ENCODE results near the gene GRK5. TPM values are rescaled to one million over a fixed set of nuclear protein-coding genes. Genes with fewer than 3 reads are reported as not detected.

Gene GRK5
- total RNA-seq, 4 donors from 2014 or later, result 11.6 to 38.2 (median 21.4) TPM

GRCh38 chr10:119461923-119462322 is 254.6 kb downstream of the GRK5 start:
- TF ChIP-seq CTCF (IDR thresholded peaks at IDR 0.05; ENCODE audit: low read depth), result no peak

DNA sequence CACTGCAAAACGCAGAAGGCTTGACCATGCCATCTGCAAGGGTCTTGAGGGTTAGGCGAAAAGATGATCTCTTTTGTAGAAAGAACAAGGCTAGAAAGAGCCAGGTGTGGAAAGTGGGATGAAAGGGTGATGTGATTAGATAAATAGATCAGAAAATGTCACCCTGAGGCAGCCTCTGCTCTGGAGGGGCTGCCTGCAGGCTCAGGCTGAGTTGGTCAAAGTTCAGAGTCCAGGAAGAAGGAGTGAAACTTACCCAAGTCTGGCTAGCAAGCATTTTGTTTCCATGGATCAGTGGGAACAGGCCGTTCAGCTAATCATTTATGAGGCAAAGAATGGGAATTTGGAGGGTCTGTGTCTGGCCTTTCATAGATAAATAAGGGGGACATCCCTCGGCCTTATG is 255.4 kb downstream of the GRK5 start:
- no peak for TF ChIP-seq CTCF (IDR thresholded peaks at IDR 0.05; ENCODE audit: low read depth)

DNA sequence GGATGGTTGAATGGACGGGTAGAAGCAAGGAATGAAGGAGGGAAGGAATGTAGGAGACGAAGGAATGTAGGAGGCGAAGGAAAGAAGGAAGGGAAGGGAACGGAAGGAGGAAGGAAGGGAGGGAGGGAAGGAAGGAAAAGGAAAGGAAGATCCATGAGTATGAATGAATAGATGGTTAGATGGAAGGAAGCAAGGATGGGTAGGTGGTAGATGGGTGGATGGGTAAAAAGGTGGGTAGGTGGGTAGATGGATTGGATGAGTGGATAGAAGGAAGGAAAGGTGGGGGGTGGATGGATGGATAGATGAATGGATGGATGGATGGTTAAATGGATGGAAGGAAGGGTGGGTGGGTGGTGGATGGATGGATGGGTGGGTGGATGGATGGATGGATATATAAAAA is 257.7 kb downstream of the GRK5 start:
- TF ChIP-seq CTCF (IDR thresholded peaks at IDR 0.05; ENCODE audit: low read depth), result no peak

DNA sequence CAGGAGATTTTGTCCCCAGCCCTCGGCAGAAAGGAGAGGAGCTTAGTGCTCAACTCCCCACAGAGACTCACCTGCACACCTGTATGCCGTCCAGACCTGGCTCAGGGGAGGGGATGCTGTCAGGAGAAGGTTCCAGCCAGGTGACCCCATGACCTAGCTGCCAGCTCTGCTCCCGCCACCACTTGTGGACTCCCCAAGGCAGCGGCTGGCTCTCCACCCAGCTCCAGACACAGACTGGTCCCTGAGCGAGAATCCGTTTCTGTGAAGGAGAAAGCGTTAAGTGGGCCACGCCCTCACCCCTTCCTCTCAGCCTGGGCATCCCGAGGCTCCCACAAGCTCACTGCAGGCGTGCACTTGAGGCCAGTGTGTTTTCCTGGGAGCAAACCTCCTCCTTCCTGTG is 258.7 kb downstream of the GRK5 start:
- TF ChIP-seq CTCF (IDR thresholded peaks at IDR 0.05; ENCODE audit: low read depth), result no peak

GRCh38 chr10:119466655-119467054 is 259.3 kb downstream of the GRK5 start:
- TF ChIP-seq CTCF (IDR thresholded peaks at IDR 0.05; ENCODE audit: low read depth), result no peak

- no peak for TF ChIP-seq CTCF (IDR thresholded peaks at IDR 0.05; ENCODE audit: low read depth)
Observed at GRCh38 chr10:119468542-119469324, 261.4 kb downstream of the GRK5 start.

- TF ChIP-seq CTCF (IDR thresholded peaks at IDR 0.05; ENCODE audit: low read depth), result no peak
Observed at GRCh38 chr10:119469325-119469707, 261.9 kb downstream of the GRK5 start.
